IgD-negative memory B cell (primary cell): ENCODE data around the gene SLIT1. TPM values are rescaled to one million over a fixed set of nuclear protein-coding genes. Genes with fewer than 3 reads are reported as not detected.
A peak's percentile ranks its signal among the peaks of the same experiment; 100 is the strongest.

Experiments used
- H3K27ac Mint-ChIP-seq, 3 donors: one replicate each; pipeline ENCODE4 v1.8.0; 2020 to 2022; ENCODE audit warnings: mild to moderate bottlenecking in 3 of 3, mixed read lengths in 3 of 3, moderate library complexity in 1 of 3
- H3K27me3 Mint-ChIP-seq: one replicate; pipeline ENCODE4 v1.8.0; 2021; ENCODE audit warnings: mixed read lengths
- H3K36me3 Mint-ChIP-seq: one replicate; pipeline ENCODE4 v1.8.0; 2020; ENCODE audit warnings: mild to moderate bottlenecking, mixed read lengths
- H3K4me1 Mint-ChIP-seq, 3 donors: one replicate each; pipeline ENCODE4 v1.8.0; 2020 to 2022; ENCODE audit warnings: mixed read lengths in 3 of 3, mild to moderate bottlenecking in 1 of 3
- H3K4me3 Mint-ChIP-seq, 4 donors: one replicate each; pipeline ENCODE4 v1.8.0; 2020 to 2022; ENCODE audit warnings: mild to moderate bottlenecking in 4 of 4, mixed read lengths in 4 of 4, moderate library complexity in 3 of 4
- H3K9me3 Mint-ChIP-seq, 3 donors: one replicate each; pipeline ENCODE4 v1.8.0; 2020 to 2021; ENCODE audit warnings: mixed read lengths in 3 of 3, mild to moderate bottlenecking in 1 of 3
- polyA plus RNA-seq: library from polyadenylated mRNA; unstranded; fragments of 300-500 nt; fragmentation: Illumina TruSeq; gene quantifications from one replicate; pipeline ENCODE4 v1.2.3, GENCODE V29; 2021

SLIT1 gene
- polyA plus RNA-seq, 1 donor from 2014 or later = not detected

DNA sequence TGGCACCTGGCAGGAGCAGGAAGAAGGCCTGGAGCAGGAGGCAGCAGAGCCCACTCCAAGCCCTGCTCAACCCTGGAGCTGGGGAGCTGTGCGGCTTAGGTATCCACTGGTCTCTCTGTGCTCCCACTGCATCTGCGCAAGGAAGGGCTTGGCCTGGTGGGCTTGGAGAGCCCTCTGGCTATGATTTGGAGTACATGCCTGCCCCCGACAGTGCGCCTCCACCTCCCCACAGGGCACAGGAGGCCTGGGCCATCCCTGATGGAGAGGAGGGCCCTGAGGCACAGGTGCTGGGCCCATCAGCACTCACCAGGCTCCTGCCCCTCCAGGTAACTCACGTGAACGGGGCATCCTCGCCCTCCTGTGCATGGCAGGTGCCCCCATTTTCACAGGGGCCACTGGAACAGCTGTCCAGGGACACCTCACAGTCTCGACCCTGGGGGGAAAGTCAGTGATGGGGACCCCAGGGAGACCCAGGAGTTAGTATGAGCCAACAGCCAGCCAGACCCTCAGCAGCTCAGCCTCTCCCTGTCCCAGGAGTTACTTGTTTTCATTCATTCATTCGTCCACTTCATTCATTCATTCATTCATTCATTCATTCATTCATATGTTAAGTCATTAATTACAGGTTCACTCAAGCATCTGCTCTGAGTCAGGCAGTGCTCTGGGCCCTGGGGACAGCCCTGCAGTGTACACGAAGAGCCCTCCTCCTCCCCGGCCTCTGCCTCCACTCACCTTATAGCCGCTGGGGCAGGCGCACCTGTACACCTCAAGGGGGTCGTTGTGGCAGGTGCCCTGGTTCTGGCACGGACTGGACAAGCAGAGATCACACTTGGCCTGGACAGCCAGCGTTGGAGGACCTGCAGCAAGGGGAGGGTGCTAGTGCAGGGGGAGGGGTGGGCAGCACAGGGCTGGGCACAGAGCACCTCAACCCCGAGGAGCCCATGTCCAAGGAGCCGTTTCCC is 167.2 kb downstream of the SLIT1 start:
- H3K27ac Mint-ChIP-seq = peak overlapping the region in 1 of 3 donors; percentile 59
- H3K4me3 Mint-ChIP-seq = peak overlapping the region in 1 of 4 donors; percentile 76
- peaks cover 7 to 22% (median 15%) of the 10 kb centered on the region in 3 donors for H3K4me1 Mint-ChIP-seq
- no peaks in the 10 kb centered on the region for H3K9me3 Mint-ChIP-seq
- H3K36me3 Mint-ChIP-seq = no peaks in the 10 kb centered on the region
- H3K27me3 Mint-ChIP-seq = peaks cover 4% of the 10 kb centered on the region

DNA sequence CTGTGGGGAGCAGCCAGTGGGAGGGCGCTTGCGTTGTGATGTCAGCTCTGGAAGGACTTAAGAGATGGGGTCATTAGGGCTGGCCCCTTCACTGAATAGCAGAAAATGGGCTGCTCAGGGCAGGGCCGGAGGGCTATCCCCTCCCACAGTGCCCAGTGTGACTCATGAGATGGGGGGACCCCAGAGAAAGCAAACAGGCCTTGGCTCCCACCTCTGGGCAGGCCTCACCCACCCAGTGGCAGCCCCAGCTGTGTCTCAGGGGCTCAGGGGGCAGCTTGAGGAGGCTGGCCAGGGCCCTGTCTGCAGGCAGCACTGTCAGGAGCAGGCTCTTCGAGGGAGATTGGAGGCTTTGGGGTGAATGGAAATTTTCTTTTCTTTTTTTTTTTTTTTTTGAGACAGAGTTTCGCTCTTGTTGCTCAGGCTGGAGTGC is 168.3 kb downstream of the SLIT1 start:
- Mint-ChIP-seq H3K27ac (no peak overlapping the region), H3K4me3 (no peak overlapping the region), H3K27me3 (peaks cover 4% of the 10 kb centered on the region), H3K36me3 (no peaks in the 10 kb centered on the region), H3K4me1 (peaks cover 7 to 22% (median 15%) of the 10 kb centered on the region in 3 donors), H3K9me3 (no peaks in the 10 kb centered on the region)

- no peaks in the 10 kb centered on the region for H3K9me3 Mint-ChIP-seq
- H3K36me3 Mint-ChIP-seq = no peaks in the 10 kb centered on the region
- H3K27me3 Mint-ChIP-seq = peaks cover 4% of the 10 kb centered on the region
Measured at GRCh38 chr10:97016728-97017473, 168.9 kb downstream of the SLIT1 start.

GRCh38 chr10:97015240-97015639 is 170.5 kb downstream of the SLIT1 start:
- Mint-ChIP-seq H3K27ac (no peak overlapping the region), H3K4me3 (no peak overlapping the region), H3K4me1 (peaks cover 3 to 19% (median 8%) of the 10 kb centered on the region in 3 donors), H3K27me3 (peaks cover 4% of the 10 kb centered on the region), H3K9me3 (no peaks in the 10 kb centered on the region), H3K36me3 (no peaks in the 10 kb centered on the region)

More at GRCh38 chr10:97016728-97017473, 168.9 kb downstream of the SLIT1 start:
- Mint-ChIP-seq H3K4me1 (peaks cover 7 to 22% (median 12%) of the 10 kb centered on the region in 3 donors), H3K4me3 (peak overlapping the region in 2 of 4 donors; percentile 45 to 71), H3K27ac (no peak overlapping the region)

GRCh38 chr10:97013983-97014382 is 171.8 kb downstream of the SLIT1 start:
- no peak overlapping the region for H3K4me3 Mint-ChIP-seq
- H3K27ac Mint-ChIP-seq = no peak overlapping the region
- H3K36me3 Mint-ChIP-seq = peaks cover 4% of the 10 kb centered on the region
- H3K9me3 Mint-ChIP-seq = peaks cover 0 to 2% (median 1%) of the 10 kb centered on the region in 3 donors
- H3K27me3 Mint-ChIP-seq = peaks cover 4% of the 10 kb centered on the region
- peaks cover 3 to 19% (median 8%) of the 10 kb centered on the region in 3 donors for H3K4me1 Mint-ChIP-seq

DNA sequence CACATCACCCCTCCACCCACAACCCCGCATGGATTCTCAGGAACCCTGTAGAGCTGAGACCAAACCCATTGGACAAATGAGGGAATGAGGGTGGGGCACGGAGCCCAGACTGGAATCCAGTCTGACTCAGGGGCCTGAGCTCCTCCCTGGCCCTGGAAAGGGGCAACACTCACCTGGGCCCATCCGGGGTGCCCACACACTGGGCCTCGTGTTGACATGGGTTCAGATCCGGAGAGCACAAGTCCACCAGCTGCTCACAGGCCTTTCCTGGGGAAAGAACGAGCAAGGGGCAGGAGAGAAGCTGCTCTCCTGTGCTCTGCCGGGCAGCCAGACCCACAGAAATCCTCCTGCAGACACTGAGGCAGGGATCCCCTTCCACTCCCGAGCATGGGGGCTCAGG is 172.2 kb downstream of the SLIT1 start:
- Mint-ChIP-seq H3K4me1 (peaks cover 3 to 19% (median 8%) of the 10 kb centered on the region in 3 donors), H3K9me3 (peaks cover 0 to 2% (median 1%) of the 10 kb centered on the region in 3 donors), H3K4me3 (no peak overlapping the region), H3K27ac (no peak overlapping the region), H3K36me3 (peaks cover 4% of the 10 kb centered on the region), H3K27me3 (peaks cover 4% of the 10 kb centered on the region)

- Mint-ChIP-seq H3K27ac (no peak overlapping the region), H3K27me3 (peaks cover 4% of the 10 kb centered on the region), H3K9me3 (peaks cover 2 to 7% (median 4%) of the 10 kb centered on the region in 3 donors), H3K4me3 (no peak overlapping the region), H3K36me3 (peaks cover 4% of the 10 kb centered on the region), H3K4me1 (peaks cover 3 to 19% (median 8%) of the 10 kb centered on the region in 3 donors)
Measured at GRCh38 chr10:97012470-97012869, 173.3 kb downstream of the SLIT1 start.

DNA sequence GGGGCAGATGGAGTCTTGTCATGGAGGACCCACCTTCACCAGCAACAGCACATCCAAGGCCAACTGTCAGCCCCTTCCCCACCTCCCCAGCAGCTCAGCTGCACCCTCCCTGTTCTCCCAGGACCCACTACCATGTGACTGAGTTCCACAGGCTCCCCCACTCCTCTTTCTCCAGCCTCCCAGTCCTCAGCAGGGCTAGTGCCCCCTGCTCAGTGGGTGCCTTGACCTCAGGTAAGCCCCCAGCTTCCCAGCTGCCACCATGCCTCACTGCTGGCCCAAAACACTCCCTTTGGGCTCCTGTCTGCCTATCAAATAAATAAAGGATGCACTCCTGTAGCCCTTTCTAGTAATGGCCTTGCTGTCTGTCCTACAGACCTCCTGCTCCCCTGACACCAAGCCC is 174.4 kb downstream of the SLIT1 start:
- H3K4me3 Mint-ChIP-seq = no peak overlapping the region
- peaks cover 4% of the 10 kb centered on the region for H3K27me3 Mint-ChIP-seq
- peaks cover 4% of the 10 kb centered on the region for H3K36me3 Mint-ChIP-seq
- peaks cover 4 to 16% (median 15%) of the 10 kb centered on the region in 3 donors for H3K9me3 Mint-ChIP-seq
- peak overlapping the region in 1 of 3 donors; percentile 57 for H3K27ac Mint-ChIP-seq
- peaks cover 0 to 8% (median 0%) of the 10 kb centered on the region in 3 donors for H3K4me1 Mint-ChIP-seq

DNA sequence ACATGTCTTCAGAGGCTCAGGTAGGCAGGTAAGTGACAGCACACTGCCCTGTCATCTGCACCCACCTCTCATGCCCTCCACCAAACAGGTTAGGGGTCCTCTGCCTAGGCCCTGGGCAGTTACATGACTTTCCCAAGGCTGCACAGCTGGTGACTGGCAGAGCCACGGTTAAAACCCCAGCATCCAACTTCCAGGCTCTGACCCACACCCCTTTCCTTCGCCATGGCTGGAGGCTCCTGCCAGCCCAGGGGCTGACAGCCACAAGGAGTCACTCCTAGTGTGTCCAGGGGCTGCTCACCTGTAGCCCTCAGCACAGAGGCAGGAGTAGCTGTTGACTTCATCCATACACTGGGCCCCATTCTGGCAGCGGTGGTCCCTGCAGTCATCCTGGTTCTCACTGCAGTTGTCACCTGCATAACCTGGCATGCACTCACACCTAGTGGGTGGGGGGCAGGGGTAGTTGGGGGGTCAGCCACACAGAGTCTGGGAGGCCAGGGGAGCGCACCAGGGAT is 175.0 kb downstream of the SLIT1 start:
- Mint-ChIP-seq H3K4me1 (peaks cover 0 to 8% (median 0%) of the 10 kb centered on the region in 3 donors), H3K4me3 (no peak overlapping the region), H3K9me3 (peaks cover 4 to 22% (median 16%) of the 10 kb centered on the region in 3 donors), H3K27me3 (peaks cover 4% of the 10 kb centered on the region), H3K27ac (no peak overlapping the region), H3K36me3 (peaks cover 4% of the 10 kb centered on the region)

DNA sequence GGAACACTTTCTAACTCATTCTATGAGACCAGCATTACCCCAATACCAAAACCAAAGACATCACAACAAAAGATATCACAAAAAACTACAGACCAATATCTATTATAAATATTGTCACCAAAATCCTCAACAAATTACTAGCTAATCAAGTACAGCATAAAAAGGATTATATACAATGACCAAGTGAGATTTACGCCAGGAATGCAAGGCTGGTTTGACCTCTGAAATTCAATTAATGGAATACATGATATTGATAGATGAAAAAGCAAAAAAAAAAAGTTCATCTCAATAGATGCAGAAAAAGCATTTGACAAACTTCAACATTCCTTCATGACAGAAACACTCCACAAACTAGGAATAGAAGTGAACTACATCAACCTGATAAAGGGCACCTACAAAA is 178.3 kb downstream of the SLIT1 start:
- no peaks in the 10 kb centered on the region for H3K27me3 Mint-ChIP-seq
- peaks cover 4% of the 10 kb centered on the region for H3K36me3 Mint-ChIP-seq
- H3K9me3 Mint-ChIP-seq = peaks cover 6 to 25% (median 17%) of the 10 kb centered on the region in 3 donors
- H3K4me3 Mint-ChIP-seq = peak overlapping the region in 1 of 4 donors; percentile 11
- H3K4me1 Mint-ChIP-seq = no peaks in the 10 kb centered on the region
- no peak overlapping the region for H3K27ac Mint-ChIP-seq

GRCh38 chr10:97006364-97006763 is 179.4 kb downstream of the SLIT1 start:
- H3K27ac Mint-ChIP-seq = no peak overlapping the region
- no peak overlapping the region for H3K4me3 Mint-ChIP-seq
- no peaks in the 10 kb centered on the region for H3K4me1 Mint-ChIP-seq
- no peaks in the 10 kb centered on the region for H3K27me3 Mint-ChIP-seq
- peaks cover 6 to 25% (median 17%) of the 10 kb centered on the region in 3 donors for H3K9me3 Mint-ChIP-seq
- peaks cover 4% of the 10 kb centered on the region for H3K36me3 Mint-ChIP-seq

- Mint-ChIP-seq H3K36me3 (peaks cover 4% of the 10 kb centered on the region), H3K4me1 (no peaks in the 10 kb centered on the region), H3K4me3 (no peak overlapping the region), H3K27me3 (no peaks in the 10 kb centered on the region), H3K27ac (no peak overlapping the region), H3K9me3 (peaks cover 6 to 25% (median 17%) of the 10 kb centered on the region in 3 donors)
Measured at GRCh38 chr10:97005349-97005748, 180.4 kb downstream of the SLIT1 start.

GRCh38 chr10:97004591-97004990 is 181.2 kb downstream of the SLIT1 start:
- Mint-ChIP-seq H3K4me1 (no peaks in the 10 kb centered on the region), H3K4me3 (no peak overlapping the region), H3K27me3 (no peaks in the 10 kb centered on the region), H3K36me3 (peaks cover 3% of the 10 kb centered on the region), H3K27ac (no peak overlapping the region), H3K9me3 (peaks cover 4 to 25% (median 16%) of the 10 kb centered on the region in 3 donors)

- H3K27ac Mint-ChIP-seq = no peak overlapping the region
- no peaks in the 10 kb centered on the region for H3K27me3 Mint-ChIP-seq
- peaks cover 4 to 25% (median 16%) of the 10 kb centered on the region in 3 donors for H3K9me3 Mint-ChIP-seq
- H3K4me1 Mint-ChIP-seq = no peaks in the 10 kb centered on the region
- no peaks in the 10 kb centered on the region for H3K36me3 Mint-ChIP-seq
- H3K4me3 Mint-ChIP-seq = no peak overlapping the region
Measured at GRCh38 chr10:97003804-97004201, 182.0 kb downstream of the SLIT1 start.
